Measurements from ENCODE around the gene RIPK4.
"Not testable (repeated sequence)": the region's sequence is repeated elsewhere in the genome, so short reads cannot be mapped to it uniquely, and the experiment has no call there.

Gene RIPK4

GRCh38 chr21:41725421-41726031 lies 41.3 kb downstream of the RIPK4 start:
- no peak for TF ChIP-seq CTCF (conservative IDR thresholded peaks at IDR 0.05; ENCODE audit: low read depth, low read length)
- no peak for DNase-seq (ENCODE audit: low read depth)
- H3K4me3 ChIP-seq (ENCODE audit: low read depth, low read length), result no peak overlapping the region

- not testable (repeated sequence) for H3K4me3 ChIP-seq (ENCODE audit: low read depth, low read length); DNase-seq (ENCODE audit: low read depth)
Observed at GRCh38 chr21:41723835-41724234, 43.0 kb downstream of the RIPK4 start.

- TF ChIP-seq CTCF (conservative IDR thresholded peaks at IDR 0.05; ENCODE audit: low read depth, low read length), result no peak
- no peak overlapping the region for H3K4me3 ChIP-seq (ENCODE audit: low read depth, low read length)
- no peak for DNase-seq (ENCODE audit: low read depth)
Observed at GRCh38 chr21:41722052-41723018, 44.5 kb downstream of the RIPK4 start.

- no peak for DNase-seq (ENCODE audit: low read depth)
- no peak for TF ChIP-seq CTCF (conservative IDR thresholded peaks at IDR 0.05; ENCODE audit: low read depth, low read length)
- H3K4me3 ChIP-seq (ENCODE audit: low read depth, low read length), result no peak overlapping the region
Observed at GRCh38 chr21:41720250-41720649, 46.6 kb downstream of the RIPK4 start.

GRCh38 chr21:41719691-41720090 lies 47.2 kb downstream of the RIPK4 start:
- no peak for TF ChIP-seq CTCF (conservative IDR thresholded peaks at IDR 0.05; ENCODE audit: low read depth, low read length)
- no peak for DNase-seq (ENCODE audit: low read depth)
- no peak overlapping the region for H3K4me3 ChIP-seq (ENCODE audit: low read depth, low read length)

GRCh38 chr21:41717573-41718330 lies 49.1 kb downstream of the RIPK4 start:
- DNase-seq (ENCODE audit: low read depth), result no peak
- no peak for TF ChIP-seq CTCF (conservative IDR thresholded peaks at IDR 0.05; ENCODE audit: low read depth, low read length)
- H3K4me3 ChIP-seq (ENCODE audit: low read depth, low read length), result no peak overlapping the region

- DNase-seq (ENCODE audit: low read depth), result no peak
- H3K4me3 ChIP-seq (ENCODE audit: low read depth, low read length), result no peak overlapping the region
- TF ChIP-seq CTCF (conservative IDR thresholded peaks at IDR 0.05; ENCODE audit: low read depth, low read length), result no peak
Observed at GRCh38 chr21:41716751-41717150, 50.1 kb downstream of the RIPK4 start.

Data from choroid plexus epithelial cell (primary cell).